ENCODE measurements around the gene TMEM18. TPM values are rescaled to one million over a fixed set of nuclear protein-coding genes. Genes with fewer than 3 reads are reported as not detected.
"Not testable (repeated sequence)": the region's sequence is repeated elsewhere in the genome, so short reads cannot be mapped to it uniquely, and the experiment has no call there.

The TMEM18 gene
- polyA plus RNA-seq (ENCODE audit: insufficient read length in 10 of 10), result 10 to 100 TPM; 40.7 to 49.1 (median 43.9) TPM
- long read RNA-seq, donor 1, transcript TMEM18-201 (5 exons, 2,762 nt), result major isoform, 17 of 22 reads
- long read RNA-seq, donor 1, partial matches to known transcripts, result 0 of 22 reads
- long read RNA-seq, donor 1, other reads (novel, unspliced or antisense), result 0 of 22 reads
- long read RNA-seq, donor 2, transcript TMEM18-207 (4 exons, 1,767 nt), result minor isoform, 5 of 21 reads
- long read RNA-seq, donor 2, transcript TMEM18-201 (5 exons, 2,762 nt), result major isoform, 15 of 21 reads
- long read RNA-seq, donor 2, partial matches to known transcripts, result 0 of 21 reads
- long read RNA-seq, donor 2, other reads (novel, unspliced or antisense), result 0 of 21 reads
- long read RNA-seq, donor 3, result 0 reads
- long read RNA-seq, donor 4, transcript TMEM18-201 (5 exons, 2,762 nt), result major isoform, 9 of 10 reads
- long read RNA-seq, donor 4, partial matches to known transcripts, result 0 of 10 reads
- long read RNA-seq, donor 4, other reads (novel, unspliced or antisense), result 0 of 10 reads
- long read RNA-seq, donor 5, transcript TMEM18-201 (5 exons, 2,762 nt), result major isoform, 22 of 32 reads
- long read RNA-seq, donor 5, partial matches to known transcripts, result 0 of 32 reads
- long read RNA-seq, donor 5, other reads (novel, unspliced or antisense), result 0 of 32 reads
- long read RNA-seq, donor 6, transcript TMEM18-201 (5 exons, 2,762 nt), result major isoform, 19 of 27 reads
- long read RNA-seq, donor 6, partial matches to known transcripts, result 0 of 27 reads
- long read RNA-seq, donor 6, other reads (novel, unspliced or antisense), result 0 of 27 reads
- long read RNA-seq, donor 7, transcript TMEM18-201 (5 exons, 2,762 nt), result major isoform, 11 of 19 reads
- long read RNA-seq, donor 7, partial matches to known transcripts, result 0 of 19 reads
- long read RNA-seq, donor 7, other reads (novel, unspliced or antisense), result 0 of 19 reads
- long read RNA-seq, donor 8, transcript TMEM18-201 (5 exons, 2,762 nt), result major isoform, 14 of 18 reads
- long read RNA-seq, donor 8, partial matches to known transcripts, result 0 of 18 reads
- long read RNA-seq, donor 8, other reads (novel, unspliced or antisense), result 0 of 18 reads
- long read RNA-seq, donor 9, partial matches to known transcripts, result 0 of 5 reads
- long read RNA-seq, donor 9, other reads (novel, unspliced or antisense), result 0 of 5 reads

DNA sequence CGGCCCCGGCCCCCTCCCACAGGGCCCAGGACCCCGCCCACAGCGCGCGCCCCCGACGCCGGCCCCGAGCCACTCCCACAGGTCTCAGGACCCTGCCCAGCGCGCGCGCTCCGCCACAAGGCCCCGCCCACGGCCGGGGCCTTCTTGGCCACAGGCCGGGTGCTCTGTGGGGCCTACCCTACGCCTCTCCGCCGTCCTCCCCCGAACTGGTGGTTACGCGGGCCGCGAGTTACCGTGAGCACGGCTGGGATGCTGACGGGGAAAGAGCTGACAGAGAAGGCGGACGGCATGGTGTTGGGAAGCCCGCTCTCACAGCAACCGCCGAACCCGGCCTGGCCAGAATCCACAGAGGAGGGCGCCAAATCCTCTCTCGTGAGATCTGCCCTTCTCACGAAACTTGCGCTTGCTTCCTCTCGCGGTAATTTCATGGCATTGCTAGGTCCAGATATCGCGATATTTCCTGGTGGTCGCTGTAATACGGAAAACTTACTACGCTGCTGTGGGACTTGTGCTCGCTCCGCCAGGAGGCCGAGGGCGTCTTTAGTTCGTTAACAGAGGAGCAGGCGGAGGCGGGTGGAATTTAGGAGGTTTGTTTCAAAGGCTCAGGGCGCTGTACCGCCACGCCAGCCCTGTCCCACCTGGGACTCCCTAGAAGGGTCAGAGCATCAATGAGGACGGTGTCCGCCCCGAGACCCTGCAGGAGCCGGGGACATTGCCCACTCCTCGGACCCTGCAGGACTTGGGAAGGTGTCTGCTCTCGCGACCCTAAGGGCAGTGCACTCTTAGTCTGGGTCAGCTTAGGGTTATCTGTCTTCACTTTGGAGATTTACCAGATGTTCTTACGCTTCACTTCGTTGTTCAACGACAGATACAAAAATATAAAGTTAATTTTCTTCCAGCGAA lies at the start of gene TMEM18:
TSS of gene TMEM18 (minus strand) at position 351 of the 903 bp plus-strand sequence. CDS start at position 290, 61 bp downstream.
- peak; percentile 98 to 99 (median 99) for DNase-seq

DNA sequence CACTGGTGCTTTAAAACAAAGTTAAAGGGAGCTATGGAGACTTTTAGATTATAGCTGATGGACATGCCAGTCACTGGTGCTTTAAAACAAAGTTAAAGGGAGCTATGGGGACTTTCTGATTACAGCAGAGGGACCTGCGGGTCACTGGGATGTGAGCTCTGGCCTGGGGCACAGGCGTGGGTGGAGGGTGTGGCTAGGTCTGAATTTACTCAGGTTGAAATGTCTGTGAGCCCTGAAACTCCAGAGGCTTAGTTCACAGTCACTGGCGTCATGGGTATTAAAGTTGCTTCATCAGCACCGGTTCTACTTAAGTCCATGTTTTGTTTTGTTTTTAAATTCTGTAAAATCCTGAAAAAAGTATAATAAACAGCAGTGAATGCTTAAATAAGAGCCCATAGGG lies 49.0 kb upstream of the TMEM18 start:
- DNase-seq, result no peak

DNA sequence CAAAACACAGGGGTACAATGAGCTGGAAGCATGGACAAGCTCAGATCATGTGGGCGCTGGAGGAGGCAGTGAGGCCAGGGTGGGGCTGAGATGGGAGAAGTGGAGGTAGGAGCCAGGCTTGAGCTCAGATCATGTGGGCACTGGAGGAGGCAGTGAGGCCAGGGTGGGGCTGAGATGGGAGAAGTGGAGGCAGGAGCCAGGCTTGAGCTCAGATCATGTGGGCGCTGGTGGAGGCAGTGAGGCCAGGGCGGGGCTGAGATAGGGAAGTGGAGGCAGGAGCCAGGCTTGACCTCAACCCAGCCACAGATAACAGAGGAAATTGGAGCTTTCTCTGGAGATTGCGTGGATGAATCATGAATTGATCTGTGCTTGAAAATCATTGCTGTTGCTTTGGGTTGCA lies 48.3 kb upstream of the TMEM18 start:
- DNase-seq, result no peak

DNA sequence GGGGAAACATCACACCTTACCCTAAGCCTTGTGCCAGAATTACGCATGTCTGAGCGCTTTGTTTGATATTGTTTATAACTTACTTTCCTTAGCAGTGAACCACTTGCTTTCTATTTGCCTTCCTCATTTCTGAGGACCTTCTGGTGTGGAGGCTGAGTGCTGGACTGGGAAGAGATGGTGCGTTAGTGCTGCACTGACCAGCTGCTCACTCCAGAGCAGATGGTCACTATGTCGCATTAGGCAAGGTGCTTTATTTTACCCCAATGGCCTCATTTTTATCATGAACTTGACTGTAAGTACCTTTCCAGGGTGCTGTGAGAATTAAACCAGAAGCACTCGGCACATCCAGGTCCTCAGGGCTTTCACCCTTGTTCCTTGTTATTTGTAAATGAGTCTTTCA lies 46.6 kb upstream of the TMEM18 start:
- DNase-seq, result no peak

DNA sequence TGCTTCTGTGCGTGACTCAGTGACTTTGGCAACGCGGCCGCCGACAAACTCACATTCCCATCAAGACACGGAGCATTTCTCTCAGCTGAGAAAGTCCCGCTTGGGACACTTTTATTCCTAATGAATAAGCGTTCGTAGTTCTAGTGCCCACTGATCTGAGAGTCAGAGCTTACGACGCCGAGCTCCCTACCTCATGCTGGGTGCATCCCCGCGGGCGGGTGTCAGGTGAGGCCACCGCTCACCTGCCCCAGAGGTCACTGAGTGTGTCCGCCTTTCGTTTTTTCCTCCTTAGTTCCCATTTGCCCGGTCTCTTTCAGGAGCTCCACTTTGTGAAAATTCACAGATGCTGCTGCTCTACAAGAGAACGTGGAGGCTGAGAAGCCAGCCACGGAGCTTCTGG lies 43.6 kb upstream of the TMEM18 start:
- DNase-seq, result no peak

DNA sequence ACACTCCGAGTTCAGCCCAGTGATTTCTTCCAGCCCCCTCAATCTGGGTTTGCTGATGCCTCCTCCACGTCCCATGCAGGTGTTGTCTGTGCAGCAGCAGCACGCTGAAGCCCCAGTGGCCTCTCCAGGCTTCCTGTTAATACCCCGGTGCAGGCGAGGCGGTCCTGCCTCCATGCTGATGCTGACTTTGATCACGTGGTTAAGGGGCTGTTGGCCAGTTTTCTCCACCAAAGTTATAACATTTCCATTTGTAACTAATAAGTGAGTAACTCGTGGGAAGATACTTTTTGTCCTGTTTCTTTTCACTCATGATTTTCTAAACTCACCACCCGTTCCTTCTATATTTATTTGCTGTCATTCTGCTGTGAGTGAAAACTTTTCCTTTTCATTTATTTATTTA lies 42.5 kb upstream of the TMEM18 start:
- DNase-seq, result no peak

DNA sequence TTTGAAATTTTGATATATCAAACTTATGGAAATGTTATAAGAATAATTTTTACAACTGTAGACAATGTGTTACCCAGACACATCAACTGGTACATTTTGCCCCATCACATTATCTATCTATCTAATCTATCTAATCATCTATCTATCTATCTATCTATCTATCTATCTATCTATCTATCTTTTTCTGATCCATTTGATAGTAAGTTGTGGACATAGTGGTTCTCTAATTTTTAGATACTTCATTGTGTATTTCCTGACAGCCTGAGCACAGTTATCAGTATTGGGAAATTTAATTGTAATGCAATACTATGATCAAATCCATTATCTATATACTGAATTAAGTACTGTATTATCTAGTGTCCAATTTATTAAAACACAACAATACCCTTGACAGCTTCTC lies 42.0 kb upstream of the TMEM18 start:
- no peak for DNase-seq

DNA sequence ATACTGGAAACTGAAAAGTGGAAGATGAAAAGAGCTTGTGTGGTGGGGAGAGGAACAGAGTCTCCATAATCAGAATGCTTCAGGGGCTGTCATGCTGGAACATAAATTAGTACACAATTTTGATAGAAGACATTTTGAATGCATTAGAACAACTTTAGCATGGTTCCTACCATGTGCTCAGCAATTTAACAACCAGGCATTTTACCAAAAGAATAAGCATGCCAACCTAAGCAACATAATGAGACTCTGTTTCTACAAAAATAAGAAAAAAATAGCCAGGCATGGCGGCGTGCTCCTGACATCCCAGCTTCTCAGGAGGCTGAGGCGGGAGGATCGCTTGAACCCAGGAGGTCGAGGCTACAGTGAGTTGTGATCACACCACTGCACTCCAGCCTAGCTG lies 40.5 kb upstream of the TMEM18 start:
- no peak for DNase-seq

DNA sequence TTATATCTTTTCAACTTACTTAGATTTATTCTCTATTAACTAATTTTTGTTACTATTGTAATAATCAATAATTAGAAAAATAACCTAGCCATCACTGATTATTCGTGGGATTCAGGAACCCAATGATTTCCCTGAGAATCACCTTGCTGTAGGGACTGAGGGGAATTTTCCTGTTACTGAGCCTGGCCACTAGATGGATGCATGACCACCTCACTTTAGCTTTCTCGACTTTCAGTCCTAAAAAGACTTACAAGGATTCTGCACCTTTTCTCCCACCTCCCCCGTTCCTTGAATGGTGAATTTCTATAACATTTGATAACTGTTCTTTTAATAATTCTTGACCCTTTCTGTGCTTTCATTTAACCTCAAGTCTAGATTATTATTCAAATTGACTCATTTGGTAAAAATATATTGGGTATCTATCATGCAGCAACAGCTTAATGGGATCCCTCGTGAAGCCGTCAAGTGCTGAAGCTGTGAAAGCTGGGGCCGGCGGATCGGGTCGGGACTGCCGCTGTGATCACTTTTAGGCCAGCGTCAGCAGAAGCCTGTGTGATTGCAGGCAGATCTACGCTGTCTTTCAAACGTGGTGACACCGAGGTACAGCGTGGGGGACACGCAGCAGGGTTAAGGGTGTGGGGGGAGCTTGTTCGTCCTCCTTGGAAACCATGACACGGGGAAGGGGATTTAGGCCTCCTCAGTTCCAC lies 38.8 kb upstream of the TMEM18 start:
- DNase-seq, result no peak

DNA sequence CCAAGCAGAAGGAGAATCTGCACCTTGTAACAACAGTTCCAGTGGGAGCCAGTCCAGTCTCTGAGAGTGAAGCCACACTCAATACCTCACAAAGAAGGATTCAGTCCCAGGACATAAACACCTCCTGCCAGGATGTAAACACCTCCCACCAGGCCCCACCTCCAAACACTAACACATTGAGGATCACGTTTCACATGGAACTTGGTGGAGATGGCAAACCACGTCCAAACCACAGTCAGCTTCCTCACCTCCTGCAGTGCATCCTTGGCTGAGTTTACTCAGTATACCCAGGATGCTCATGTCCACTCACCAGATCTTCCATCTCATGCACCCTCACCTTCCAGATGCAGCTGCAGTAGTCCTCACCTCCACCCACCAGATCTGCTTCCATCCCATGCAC lies 37.8 kb upstream of the TMEM18 start:
- DNase-seq, result no peak

DNA sequence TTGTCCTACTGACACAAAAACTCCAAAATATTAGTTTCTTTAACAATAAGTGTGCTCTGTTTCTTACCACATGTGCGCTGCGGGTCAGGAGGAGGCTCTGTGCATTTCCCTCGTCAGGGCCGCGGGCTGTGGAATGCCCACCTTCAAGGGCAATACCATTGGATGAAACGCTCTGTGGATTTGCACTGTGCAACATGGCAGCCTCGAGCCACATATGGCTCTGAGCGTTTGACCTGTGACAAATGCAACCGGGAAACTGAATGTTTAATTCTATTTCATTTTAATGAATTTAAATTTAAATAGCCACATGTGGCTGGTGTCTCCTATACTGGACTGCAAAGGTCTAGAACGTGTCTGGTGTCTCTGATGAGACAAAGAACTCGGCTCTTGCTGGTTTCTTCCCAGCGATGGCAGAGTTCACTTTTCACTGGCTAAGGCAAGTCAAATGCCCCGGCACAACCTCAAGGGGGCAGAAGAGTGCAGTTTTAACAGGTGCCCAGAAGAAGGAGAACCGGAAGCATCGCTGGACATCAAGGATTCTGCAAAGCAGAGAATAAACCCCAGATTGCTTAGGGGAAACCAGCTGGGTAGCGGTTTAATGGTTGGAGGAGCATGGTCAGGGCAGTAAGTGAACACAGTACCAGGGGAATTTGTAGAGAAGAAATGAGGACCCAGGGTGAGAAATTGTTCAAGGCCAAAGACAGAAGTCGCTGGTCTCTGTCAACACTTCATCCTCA lies 37.0 kb upstream of the TMEM18 start:
- DNase-seq, result peak; percentile 26 to 44 (median 31)

DNA sequence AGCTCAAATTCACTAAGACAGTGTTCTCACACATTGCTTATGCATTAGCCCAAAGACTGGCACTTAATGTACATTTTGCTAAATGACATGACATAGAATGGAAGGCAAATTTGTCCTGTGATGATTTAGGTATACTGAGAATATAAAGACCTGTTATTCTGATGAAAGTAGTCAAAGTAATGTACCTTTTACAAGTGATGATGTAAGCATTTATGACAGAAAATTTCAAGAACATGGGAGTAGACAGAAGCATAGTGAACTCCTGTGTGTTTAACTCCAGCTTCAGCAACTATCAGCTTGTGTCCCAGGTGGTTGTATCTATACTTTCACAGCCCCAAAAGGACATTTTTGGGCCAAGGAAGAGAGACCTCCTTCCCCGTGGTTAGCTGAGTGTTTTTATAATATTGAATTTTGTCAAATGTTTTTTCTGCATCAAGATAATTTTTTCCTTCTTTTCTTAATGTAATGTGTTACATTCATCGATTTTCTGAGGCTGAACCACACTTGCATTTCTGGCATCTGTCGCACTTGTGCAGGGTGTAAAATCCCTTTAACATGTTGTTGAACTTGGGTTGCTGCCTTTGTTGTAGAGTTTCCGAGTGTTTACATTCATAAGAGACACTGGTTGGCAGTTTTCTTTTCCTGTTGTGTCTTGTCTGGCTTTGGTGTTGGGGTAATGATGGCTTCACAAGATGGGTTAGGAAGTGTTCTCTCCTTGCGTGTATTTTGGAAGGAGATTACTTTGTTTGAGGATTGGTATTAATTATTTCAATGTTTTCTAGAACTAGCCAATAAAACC lies 33.9 kb upstream of the TMEM18 start:
- no peak for DNase-seq

DNA sequence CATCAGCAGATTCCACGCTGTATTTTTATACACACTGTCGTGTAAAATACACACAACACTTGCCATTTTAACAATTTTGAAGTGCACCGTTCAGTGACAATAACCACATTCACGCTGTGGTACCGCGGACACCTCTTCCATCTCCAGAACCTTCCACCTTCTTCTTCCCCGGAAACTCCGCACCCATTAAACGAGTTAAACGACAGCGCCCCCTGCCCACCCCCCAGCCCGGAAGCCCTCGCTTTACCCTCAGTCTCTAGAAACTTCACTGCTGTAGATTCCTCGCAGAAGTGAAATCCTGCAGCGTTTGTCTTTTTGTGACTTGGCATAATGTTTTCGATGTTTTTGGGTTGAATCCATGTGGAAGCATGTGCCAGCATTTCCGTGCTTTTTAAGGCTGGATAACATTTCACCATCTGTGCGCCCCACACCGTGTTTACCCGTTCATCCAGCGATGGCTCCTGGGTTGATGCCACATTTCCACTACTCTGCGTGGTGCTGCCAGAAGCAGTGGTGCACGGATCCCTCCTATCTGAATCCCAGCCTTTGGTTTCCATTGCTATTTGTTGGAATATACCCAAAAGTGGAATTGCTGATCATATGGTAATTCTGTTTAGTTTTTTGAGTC lies 32.0 kb upstream of the TMEM18 start:
- peak; percentile 33 to 75 (median 58) for DNase-seq

DNA sequence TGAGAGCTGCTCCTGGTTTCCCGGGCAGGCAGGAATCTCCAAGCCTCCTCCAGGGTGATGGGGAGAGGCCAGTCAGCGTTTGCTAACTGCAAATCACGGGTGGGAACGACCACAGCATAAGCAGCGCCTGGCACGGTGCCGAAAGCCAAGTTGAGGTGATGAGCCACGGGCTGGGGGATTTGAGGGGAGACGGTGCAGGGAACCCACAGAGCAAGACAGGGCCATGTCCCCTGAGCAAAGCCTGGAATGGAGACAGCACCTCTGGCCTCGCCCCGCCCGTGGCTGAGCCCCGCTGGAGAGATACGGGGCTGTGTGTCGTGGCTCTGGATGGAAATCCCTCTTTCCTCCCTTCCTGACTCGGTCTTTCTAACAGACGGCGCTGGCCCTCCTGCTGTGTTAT lies 31.5 kb upstream of the TMEM18 start:
- no peak for DNase-seq

DNA sequence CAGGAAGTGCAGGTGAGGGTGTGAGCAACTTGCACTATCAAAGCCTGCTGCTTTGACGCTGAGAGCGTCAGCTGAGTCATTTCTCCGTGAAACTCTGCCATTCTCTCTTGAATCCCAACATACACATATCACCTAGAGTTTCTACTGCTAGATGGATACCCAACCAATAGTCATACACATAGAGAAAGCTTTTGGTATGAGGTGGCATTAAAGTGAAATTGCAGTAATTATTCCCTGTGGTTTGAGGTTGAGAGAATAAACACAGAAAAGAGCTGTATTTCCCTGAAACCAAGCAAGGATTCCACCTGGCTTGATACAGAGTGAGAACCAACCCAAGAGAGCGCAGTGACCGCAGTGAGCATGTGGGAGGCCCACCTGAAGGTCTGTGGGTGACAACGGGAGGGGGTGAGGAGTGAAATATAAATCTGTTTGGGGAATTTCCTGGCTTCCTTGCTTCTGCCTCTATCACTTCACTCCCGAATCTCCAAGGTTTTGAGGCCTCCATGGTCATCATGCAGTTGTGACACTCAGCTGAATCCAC lies 28.8 kb upstream of the TMEM18 start:
- no peak for DNase-seq

DNA sequence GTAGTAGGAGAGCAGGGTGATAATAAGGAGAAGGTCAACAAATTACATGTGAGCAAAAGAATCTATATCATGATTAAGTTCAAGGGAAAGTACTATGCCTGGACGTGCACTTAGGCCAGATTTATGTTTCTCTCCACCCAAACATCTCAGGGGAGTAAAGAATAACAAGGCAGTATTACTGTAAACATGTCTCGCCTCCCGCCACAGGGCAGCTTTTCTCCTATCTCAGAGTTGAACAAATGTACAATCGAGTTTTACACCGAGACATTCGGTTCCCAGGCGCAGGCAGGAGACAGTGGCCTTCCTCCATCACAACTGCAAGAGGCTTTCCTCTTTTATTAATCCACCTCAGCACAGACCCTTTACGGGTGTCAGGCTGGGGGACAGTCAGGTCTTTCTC lies 25.6 kb upstream of the TMEM18 start:
- DNase-seq, result not testable (repeated sequence)

DNA sequence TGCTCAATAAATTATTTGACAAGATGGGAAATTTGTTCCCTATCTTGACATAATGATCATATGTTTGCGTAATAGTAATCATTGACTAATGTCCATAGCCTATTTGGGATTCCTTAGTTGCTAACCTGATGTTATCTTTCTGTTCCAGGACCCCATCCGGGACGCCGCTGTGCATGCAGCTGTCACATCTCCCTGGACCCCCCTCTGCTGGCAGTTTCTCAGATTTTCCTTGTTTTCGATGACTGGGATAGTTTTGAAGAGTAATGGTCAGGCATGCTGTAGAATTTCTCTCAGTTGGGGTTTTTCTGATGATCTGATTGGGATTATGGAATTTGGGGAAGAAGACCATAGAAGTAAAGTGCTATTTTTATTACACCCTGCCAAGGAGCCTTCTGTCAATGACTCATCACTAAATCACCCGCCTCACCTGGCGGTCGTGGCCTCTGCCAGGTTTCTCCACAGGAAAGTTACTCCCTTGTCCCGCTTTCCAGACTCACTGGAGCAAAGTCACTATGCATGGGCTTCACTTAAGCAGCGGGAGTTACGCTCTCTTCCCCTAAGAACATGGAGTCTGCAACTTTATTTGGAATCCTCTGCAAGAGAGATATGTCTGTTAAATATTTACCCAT lies 19.9 kb upstream of the TMEM18 start:
- no peak for DNase-seq

DNA sequence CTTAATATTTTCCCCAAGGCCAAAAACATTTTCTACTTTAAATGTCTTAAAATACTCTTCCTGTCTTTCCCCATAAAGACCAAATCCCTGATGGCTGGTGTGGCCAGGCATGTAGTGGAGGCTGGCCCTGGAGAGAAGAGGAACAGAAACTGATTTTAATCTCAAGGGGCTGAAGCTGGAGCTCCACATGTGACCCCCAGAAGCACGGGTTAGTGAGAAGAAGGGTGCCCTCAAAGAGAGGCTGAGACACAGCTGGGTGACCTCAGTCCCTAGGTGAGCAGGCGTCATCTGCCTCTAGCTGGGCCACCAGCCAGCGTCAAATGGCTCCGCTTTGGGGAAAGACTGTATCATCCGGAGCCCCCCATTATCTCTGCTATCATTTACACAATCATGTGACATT lies 19.3 kb upstream of the TMEM18 start:
- no peak for DNase-seq
